Measurements from ENCODE around the gene CYBC1.
"Not testable (repeated sequence)": the region's sequence is repeated elsewhere in the genome, so short reads cannot be mapped to it uniquely, and the experiment has no call there.

The CYBC1 gene

DNA sequence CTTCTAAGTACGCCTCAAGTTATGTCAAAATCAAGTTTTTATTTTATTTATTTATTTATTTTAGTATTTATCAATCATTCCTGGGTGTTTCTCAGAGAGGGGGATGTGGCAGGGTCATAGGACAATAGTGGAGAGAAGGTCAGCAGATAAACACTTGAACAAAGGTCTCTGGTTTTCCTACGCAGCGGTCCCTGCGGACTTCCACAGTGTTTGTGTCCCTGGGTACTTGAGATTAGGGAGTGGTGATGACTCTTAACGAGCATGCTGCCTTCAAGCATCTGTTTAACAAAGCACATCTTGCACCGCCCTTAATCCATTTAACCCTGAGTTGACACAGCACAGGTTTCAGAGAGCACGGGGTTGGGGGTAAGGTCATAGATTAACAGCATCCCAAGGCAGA, 2.6 kb upstream of the CYBC1 start:
- not testable (repeated sequence) for H2AFZ ChIP-seq (ENCODE audit: low read length); H4K91ac ChIP-seq (ENCODE audit: low read depth, low read length, poor library complexity); DNase-seq (ENCODE audit: low spot score); H2BK5ac ChIP-seq (ENCODE audit: low read length); H4K8ac ChIP-seq (ENCODE audit: low read depth, low read length); H3K4me3 ChIP-seq (ENCODE audit: low read length in 2 of 2); H2BK15ac ChIP-seq (ENCODE audit: low read length); H3K18ac ChIP-seq (ENCODE audit: low read length); H2BK12ac ChIP-seq (ENCODE audit: low read length); H3K9ac ChIP-seq (ENCODE audit: low read depth, low read length, poor library complexity); H2AK5ac ChIP-seq (ENCODE audit: low read depth, low read length); H3K4me2 ChIP-seq (ENCODE audit: insufficient read depth, low read length, poor library complexity, severe bottlenecking); H3K14ac ChIP-seq (ENCODE audit: low read length); H3K23ac ChIP-seq (ENCODE audit: low read depth, low read length, poor library complexity); H2BK120ac ChIP-seq (ENCODE audit: low read depth, low read length); H3K27me3 ChIP-seq (ENCODE audit: control insufficient read depth in 3 of 3, insufficient read depth in 3 of 3, low read depth in 1 of 3, low read length in 3 of 3); H3K27ac ChIP-seq (replicated peaks; ENCODE audit: low read length); H3K4ac ChIP-seq (ENCODE audit: low read length)
- no CpG with 5 or more reads among the region's 7 CpGs for WGBS, 2 donors (ENCODE audit: extremely low coverage in 2 of 2, insufficient read length in 2 of 2, insufficient replicate concordance in 1 of 2)
- peaks cover 2 to 13% of the 10 kb centered on the region in 2 donors for H3K9me3 ChIP-seq (replicated peaks in 1 of 2; ENCODE audit: control insufficient read depth in 2 of 2, insufficient read depth in 1 of 2, low read depth in 1 of 2, low read length in 2 of 2)
- H3K36me3 ChIP-seq (replicated peaks in 1 of 2; ENCODE audit: control insufficient read depth in 2 of 2, insufficient read depth in 2 of 2, low read length in 2 of 2): peaks cover 0 to 11% of the 10 kb centered on the region in 2 donors
- H3K4me1 ChIP-seq (ENCODE audit: control insufficient read depth in 2 of 2, insufficient read depth in 1 of 2, low read depth in 1 of 2, low read length in 2 of 2): peaks cover 10 to 16% of the 10 kb centered on the region in 2 donors
- peaks cover 12% of the 10 kb centered on the region for H3K79me1 ChIP-seq (ENCODE audit: low read depth, low read length)

DNA sequence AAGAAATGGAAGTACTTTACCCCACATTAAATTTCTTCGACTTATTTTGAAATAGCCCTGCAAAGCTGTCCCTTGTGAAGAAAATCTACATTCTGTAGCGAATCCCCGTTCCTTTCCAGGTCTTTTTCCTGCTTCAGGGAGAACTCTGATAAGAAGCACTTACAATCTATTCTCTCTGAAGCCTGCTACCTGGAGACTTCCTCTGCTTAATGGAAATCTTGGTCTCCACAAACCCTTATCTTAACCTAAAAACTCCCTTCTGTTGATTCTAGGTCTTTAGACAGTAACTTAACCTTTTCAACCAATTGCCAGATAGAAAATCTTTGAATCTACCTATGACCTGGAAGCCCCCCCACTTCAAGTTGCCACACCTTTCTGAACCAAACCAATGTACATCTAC, 1.6 kb upstream of the CYBC1 start:
- H3K9ac ChIP-seq (ENCODE audit: low read depth, low read length, poor library complexity): no peak overlapping the region
- no peak overlapping the region for H3K4me2 ChIP-seq (ENCODE audit: insufficient read depth, low read length, poor library complexity, severe bottlenecking)
- no peak overlapping the region for H2AK5ac ChIP-seq (ENCODE audit: low read depth, low read length)
- DNase-seq (ENCODE audit: low spot score): no peak
- H3K9me3 ChIP-seq (replicated peaks in 1 of 2; ENCODE audit: control insufficient read depth in 2 of 2, insufficient read depth in 1 of 2, low read depth in 1 of 2, low read length in 2 of 2): peaks cover 2 to 13% of the 10 kb centered on the region in 2 donors
- no CpG with 5 or more reads among the region's 3 CpGs for WGBS, 2 donors (ENCODE audit: extremely low coverage in 2 of 2, insufficient read length in 2 of 2, insufficient replicate concordance in 1 of 2)
- H3K14ac ChIP-seq (ENCODE audit: low read length): no peak overlapping the region
- no peak overlapping the region for H4K91ac ChIP-seq (ENCODE audit: low read depth, low read length, poor library complexity)
- no peak overlapping the region for H2AFZ ChIP-seq (ENCODE audit: low read length)
- H3K4me3 ChIP-seq (ENCODE audit: low read length in 2 of 2): no peak overlapping the region
- H2BK15ac ChIP-seq (ENCODE audit: low read length): no peak overlapping the region
- H3K36me3 ChIP-seq (replicated peaks in 1 of 2; ENCODE audit: control insufficient read depth in 2 of 2, insufficient read depth in 2 of 2, low read length in 2 of 2): peaks cover 3 to 18% of the 10 kb centered on the region in 2 donors
- no peak overlapping the region for H3K27ac ChIP-seq (replicated peaks; ENCODE audit: low read length)
- H3K27me3 ChIP-seq (ENCODE audit: control insufficient read depth in 3 of 3, insufficient read depth in 3 of 3, low read depth in 1 of 3, low read length in 3 of 3): no peaks in the 10 kb centered on the region
- no peak overlapping the region for H4K8ac ChIP-seq (ENCODE audit: low read depth, low read length)
- peaks cover 12% of the 10 kb centered on the region for H3K79me1 ChIP-seq (ENCODE audit: low read depth, low read length)
- peaks cover 8 to 11% of the 10 kb centered on the region in 2 donors for H3K4me1 ChIP-seq (ENCODE audit: control insufficient read depth in 2 of 2, insufficient read depth in 1 of 2, low read depth in 1 of 2, low read length in 2 of 2)
- H3K4ac ChIP-seq (ENCODE audit: low read length): no peak overlapping the region
- H2BK5ac ChIP-seq (ENCODE audit: low read length): no peak overlapping the region
- no peak overlapping the region for H3K18ac ChIP-seq (ENCODE audit: low read length)
- H2BK120ac ChIP-seq (ENCODE audit: low read depth, low read length): no peak overlapping the region
- no peak overlapping the region for H3K23ac ChIP-seq (ENCODE audit: low read depth, low read length, poor library complexity)
- no peak overlapping the region for H2BK12ac ChIP-seq (ENCODE audit: low read length)

DNA sequence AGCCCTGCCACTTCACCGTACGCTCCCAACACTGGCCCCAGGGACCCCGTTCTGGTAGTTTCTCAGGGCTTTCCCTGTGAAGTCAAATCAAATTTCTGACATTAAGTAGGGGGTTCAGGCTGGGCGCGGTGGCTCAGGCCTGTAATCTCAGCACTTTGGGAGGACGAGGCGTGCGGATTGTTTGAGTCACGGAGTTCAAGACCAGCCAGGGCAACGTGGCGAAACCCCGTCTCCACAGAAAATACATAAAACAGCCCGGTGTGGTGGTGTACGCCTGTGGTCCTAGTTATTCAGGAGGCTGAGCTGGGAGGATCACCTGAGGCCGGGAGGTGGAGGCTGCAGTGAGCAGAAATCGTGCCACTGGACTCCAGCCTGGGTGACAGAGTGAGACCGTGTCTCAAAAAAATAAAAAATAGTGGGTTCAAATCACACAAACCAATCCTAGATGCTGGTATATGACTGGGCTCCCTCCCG, 632 bp downstream of the CYBC1 start:
- Histone ChIP-seq H3K4me2 (ENCODE audit: insufficient read depth, low read length, poor library complexity, severe bottlenecking) (peak overlapping the region; percentile 64), H2AK5ac (ENCODE audit: low read depth, low read length) (peak overlapping the region; percentile 96), H3K27me3 (ENCODE audit: control insufficient read depth in 3 of 3, insufficient read depth in 3 of 3, low read depth in 1 of 3, low read length in 3 of 3) (no peaks in the 10 kb centered on the region), H3K4me3 (ENCODE audit: low read length in 2 of 2) (peak overlapping the region; percentile 91 to 99), H2BK120ac (ENCODE audit: low read depth, low read length) (no peak overlapping the region), H3K4me1 (ENCODE audit: control insufficient read depth in 2 of 2, insufficient read depth in 1 of 2, low read depth in 1 of 2, low read length in 2 of 2) (peaks cover 10 to 16% of the 10 kb centered on the region in 2 donors), H2BK5ac (ENCODE audit: low read length) (peak overlapping the region; percentile 87), H3K23ac (ENCODE audit: low read depth, low read length, poor library complexity) (no peak overlapping the region), H3K18ac (ENCODE audit: low read length) (peak overlapping the region; percentile 99), H3K4ac (ENCODE audit: low read length) (peak overlapping the region; percentile 66), H3K9me3 (replicated peaks in 1 of 2; ENCODE audit: control insufficient read depth in 2 of 2, insufficient read depth in 1 of 2, low read depth in 1 of 2, low read length in 2 of 2) (peaks cover 2 to 13% of the 10 kb centered on the region in 2 donors), H3K36me3 (replicated peaks in 1 of 2; ENCODE audit: control insufficient read depth in 2 of 2, insufficient read depth in 2 of 2, low read length in 2 of 2) (peaks cover 7 to 37% of the 10 kb centered on the region in 2 donors), H4K8ac (ENCODE audit: low read depth, low read length) (no peak overlapping the region), H2BK15ac (ENCODE audit: low read length) (no peak overlapping the region), H3K27ac (replicated peaks; ENCODE audit: low read length) (no peak overlapping the region), H4K91ac (ENCODE audit: low read depth, low read length, poor library complexity) (no peak overlapping the region), H3K9ac (ENCODE audit: low read depth, low read length, poor library complexity) (peak overlapping the region; percentile 96), H3K14ac (ENCODE audit: low read length) (peak overlapping the region; percentile 94), H3K79me1 (ENCODE audit: low read depth, low read length) (peaks cover 20% of the 10 kb centered on the region), H2BK12ac (ENCODE audit: low read length) (no peak overlapping the region), H2AFZ (ENCODE audit: low read length) (peak overlapping the region; percentile 93)
- no CpG with 5 or more reads among the region's 18 CpGs for WGBS, 2 donors (ENCODE audit: extremely low coverage in 2 of 2, insufficient read length in 2 of 2, insufficient replicate concordance in 1 of 2)
- DNase-seq (ENCODE audit: low spot score): no peak

DNA sequence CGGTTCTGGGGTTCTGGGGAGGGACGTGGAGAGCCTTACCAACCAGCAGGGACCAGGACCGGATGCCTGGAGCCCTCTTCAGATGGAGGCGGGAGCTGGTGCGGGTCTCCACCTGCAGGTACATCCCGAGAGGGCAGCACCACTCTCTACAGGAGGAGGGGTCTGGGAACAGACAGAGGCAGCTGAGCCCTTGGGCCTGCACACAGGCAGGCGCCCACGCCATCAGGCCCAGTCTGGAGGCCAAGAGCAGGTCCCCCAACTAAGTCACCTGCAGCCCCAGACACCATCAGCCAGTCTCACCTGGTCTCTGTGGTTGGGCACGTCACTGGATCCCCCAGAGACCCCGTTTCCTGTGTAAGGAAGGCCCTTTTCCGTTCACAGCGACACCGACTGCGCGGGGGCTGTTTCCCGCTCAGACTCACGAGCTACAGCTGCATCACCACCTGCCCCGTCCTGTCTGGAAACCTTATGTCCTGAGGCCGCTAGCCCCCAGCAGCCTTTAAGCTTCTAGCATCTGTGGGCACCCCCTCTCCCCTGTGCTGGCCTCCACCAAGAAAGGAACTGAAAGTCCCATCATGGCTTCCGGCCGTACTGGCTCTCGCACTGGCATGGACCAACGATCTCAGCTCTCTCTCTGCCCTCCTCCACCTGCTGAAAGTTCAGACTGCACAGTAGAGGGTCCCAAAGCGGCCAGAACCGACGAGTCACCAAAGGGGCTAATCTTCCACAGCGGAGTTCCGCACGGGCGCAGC, 1.2 kb downstream of the CYBC1 start:
- Histone ChIP-seq H3K79me1 (ENCODE audit: low read depth, low read length) (peaks cover 20% of the 10 kb centered on the region), H2BK5ac (ENCODE audit: low read length) (peak overlapping the region; percentile 87), H3K4me1 (ENCODE audit: control insufficient read depth in 2 of 2, insufficient read depth in 1 of 2, low read depth in 1 of 2, low read length in 2 of 2) (peaks cover 10 to 16% of the 10 kb centered on the region in 2 donors), H3K14ac (ENCODE audit: low read length) (peak overlapping the region; percentile 31), H2AFZ (ENCODE audit: low read length) (no peak overlapping the region), H3K9ac (ENCODE audit: low read depth, low read length, poor library complexity) (peak overlapping the region; percentile 96), H2BK120ac (ENCODE audit: low read depth, low read length) (no peak overlapping the region), H3K4me3 (ENCODE audit: low read length in 2 of 2) (peak overlapping the region; percentile 91 to 99), H3K27ac (replicated peaks; ENCODE audit: low read length) (no peak overlapping the region), H3K27me3 (ENCODE audit: control insufficient read depth in 3 of 3, insufficient read depth in 3 of 3, low read depth in 1 of 3, low read length in 3 of 3) (no peaks in the 10 kb centered on the region), H3K36me3 (replicated peaks in 1 of 2; ENCODE audit: control insufficient read depth in 2 of 2, insufficient read depth in 2 of 2, low read length in 2 of 2) (peaks cover 10 to 43% of the 10 kb centered on the region in 2 donors), H2BK15ac (ENCODE audit: low read length) (no peak overlapping the region), H2AK5ac (ENCODE audit: low read depth, low read length) (peak overlapping the region; percentile 96), H3K18ac (ENCODE audit: low read length) (peak overlapping the region; percentile 64), H3K4me2 (ENCODE audit: insufficient read depth, low read length, poor library complexity, severe bottlenecking) (peak overlapping the region; percentile 64), H4K8ac (ENCODE audit: low read depth, low read length) (no peak overlapping the region), H4K91ac (ENCODE audit: low read depth, low read length, poor library complexity) (no peak overlapping the region), H3K4ac (ENCODE audit: low read length) (peak overlapping the region; percentile 66), H3K23ac (ENCODE audit: low read depth, low read length, poor library complexity) (no peak overlapping the region), H2BK12ac (ENCODE audit: low read length) (peak overlapping the region; percentile 63), H3K9me3 (replicated peaks in 1 of 2; ENCODE audit: control insufficient read depth in 2 of 2, insufficient read depth in 1 of 2, low read depth in 1 of 2, low read length in 2 of 2) (peaks cover 2 to 13% of the 10 kb centered on the region in 2 donors)
- WGBS, 2 donors (ENCODE audit: extremely low coverage in 2 of 2, insufficient read length in 2 of 2, insufficient replicate concordance in 1 of 2): no CpG with 5 or more reads among the region's 30 CpGs
- no peak for DNase-seq (ENCODE audit: low spot score)

Data from neuronal stem cell (in vitro differentiated cells).